NCI-H2227 (cell line): Measurements from ENCODE around the gene UGT1A10.
"Not testable (repeated sequence)": the region's sequence is repeated elsewhere in the genome, so short reads cannot be mapped to it uniquely, and the experiment has no call there.

Experiments used
- DNase-seq: peaks from one replicate; lab custom pipeline; 2025; ENCODE audit not compliant: unreplicated experiment; lab: John Stamatoyannopoulos, UW

UGT1A10 gene

GRCh38 chr2:233636306-233636705 lies at the start of gene UGT1A10:
Gene UGT1A10 (plus strand): TSS chr2:233636448. CDS start chr2:233636523, 75 bp downstream.
- DNase-seq, result not testable (repeated sequence)

GRCh38 chr2:233588400-233588799 lies 47.8 kb upstream of the UGT1A10 start:
- no peak for DNase-seq

GRCh38 chr2:233592706-233593105 lies 43.5 kb upstream of the UGT1A10 start:
- DNase-seq, result not testable (repeated sequence)

GRCh38 chr2:233593201-233593600 lies 43.0 kb upstream of the UGT1A10 start:
- no peak for DNase-seq

- no peak for DNase-seq
Measured at GRCh38 chr2:233597522-233597921, 38.7 kb upstream of the UGT1A10 start.

- DNase-seq, result no peak
Measured at GRCh38 chr2:233598952-233599351, 37.3 kb upstream of the UGT1A10 start.

GRCh38 chr2:233600386-233600785 lies 35.9 kb upstream of the UGT1A10 start:
- no peak for DNase-seq

- no peak for DNase-seq
Measured at GRCh38 chr2:233602076-233602475, 34.2 kb upstream of the UGT1A10 start.

GRCh38 chr2:233603520-233603919 lies 32.7 kb upstream of the UGT1A10 start:
- no peak for DNase-seq

GRCh38 chr2:233604826-233605225 lies 31.4 kb upstream of the UGT1A10 start:
- DNase-seq, result no peak

GRCh38 chr2:233605680-233606079 lies 30.6 kb upstream of the UGT1A10 start:
- DNase-seq, result no peak

GRCh38 chr2:233611284-233611683 lies 25.0 kb upstream of the UGT1A10 start:
- DNase-seq, result no peak

- not testable (repeated sequence) for DNase-seq
Measured at GRCh38 chr2:233617476-233617875, 18.8 kb upstream of the UGT1A10 start, which contains the start of gene UGT1A8. Gene UGT1A8 (plus strand): TSS chr2:233617633. CDS start chr2:233617708, 75 bp downstream.

- DNase-seq, result no peak
Measured at GRCh38 chr2:233620204-233620603, 16.0 kb upstream of the UGT1A10 start.

- DNase-seq, result not testable (repeated sequence)
Measured at GRCh38 chr2:233621863-233622262, 14.4 kb upstream of the UGT1A10 start.

GRCh38 chr2:233627331-233628025 lies 8.8 kb upstream of the UGT1A10 start:
- DNase-seq, result no peak

- DNase-seq, result no peak
Measured at GRCh38 chr2:233638836-233639235, 2.6 kb downstream of the UGT1A10 start.

GRCh38 chr2:233639860-233640259 lies 3.6 kb downstream of the UGT1A10 start:
- DNase-seq, result no peak

- no peak for DNase-seq
Measured at GRCh38 chr2:233643128-233643527, 6.9 kb downstream of the UGT1A10 start.

- not testable (repeated sequence) for DNase-seq
Measured at GRCh38 chr2:233646033-233646432, 9.8 kb downstream of the UGT1A10 start.

GRCh38 chr2:233650981-233651380 lies 14.7 kb downstream of the UGT1A10 start:
- DNase-seq, result no peak

GRCh38 chr2:233651430-233651829 lies 15.2 kb downstream of the UGT1A10 start:
- no peak for DNase-seq

- no peak for DNase-seq
Measured at GRCh38 chr2:233654501-233654900, 18.3 kb downstream of the UGT1A10 start.
